B cell (primary cell): ENCODE results near the gene CNTNAP2. TPM values are rescaled to one million over a fixed set of nuclear protein-coding genes. Genes with fewer than 3 reads are reported as not detected.

Experiments
- ATAC-seq: fragments of 200-7000 bp; cut with Tn5 transposase; one replicate; pipeline ENCODE4 v1.10.0; 2021; ENCODE audit warnings: low read depth, mild to moderate bottlenecking, moderate number of reproducible peaks, moderate library complexity
- CTCF ChIA-PET: fragments of 350-600 bp; sonication (Branson Sonifier 250); formaldehyde crosslinking; loops from one replicate; lab custom pipeline; 2021; ENCODE audit warnings: antibody characterized with exemption, inconsistent platforms; lab: Charles Lee
- POLR2A ChIA-PET: fragments of 350-600 bp; sonication (Branson Sonifier 250); formaldehyde crosslinking; loops from one replicate; lab custom pipeline; 2021; ENCODE audit warnings: antibody characterized with exemption; lab: Charles Lee
- DNase-seq: peaks from one replicate; pipeline ENCODE4 v3.0.0; 2013
- H2AFZ ChIP-seq: 2 replicates; pipeline ENCODE4 v1.6.1; 2012; ENCODE audit warnings: mild to moderate bottlenecking, low read depth, low read length; ENCODE audit not compliant: insufficient read depth, poor library complexity, severe bottlenecking
- H3K27ac ChIP-seq, 2 donors: 1 replicate in 1 of 2; 2 replicates in 1 of 2; pipeline ENCODE4 v1.5.1; 2012 to 2013; ENCODE audit warnings: low read length in 2 of 2, mild to moderate bottlenecking in 2 of 2, moderate library complexity in 1 of 2
- H3K27me3 ChIP-seq, 4 experiments: fragments of 200-600 bp in 1 of 4; sonication (generic) in 1 of 4; replicated peaks in 1 of 4; 1 replicate in 2 of 4; 2 replicates in 2 of 4; pipeline versions ENCODE4 v1.6.1 to v1.7.0; 2013 to 2016; ENCODE audit warnings: low read length in 3 of 4, mild to moderate bottlenecking in 2 of 4, mixed read lengths in 1 of 4, moderate library complexity in 1 of 4; ENCODE audit not compliant: insufficient read depth in 4 of 4, control insufficient read depth in 3 of 4; ENCODE audit errors: control extremely low read depth in 1 of 4
- H3K36me3 ChIP-seq, 2 experiments: replicated peaks in 1 of 2; 1 replicate in 1 of 2; 2 replicates in 1 of 2; pipeline versions ENCODE4 v1.6.1 to v1.7.1; 2013; ENCODE audit warnings: low read length in 1 of 2; ENCODE audit not compliant: insufficient read depth in 2 of 2, control insufficient read depth in 1 of 2; ENCODE audit errors: control extremely low read depth in 1 of 2, extremely low read depth in 1 of 2
- H3K4me1 ChIP-seq, 2 donors: fragments of 200-600 bp in 1 of 2; sonication (generic) in 1 of 2; 1 replicate in 1 of 2; 2 replicates in 1 of 2; pipeline versions ENCODE4 v1.5.1 to v1.6.1; 2013 to 2017; ENCODE audit warnings: low read length in 2 of 2; ENCODE audit not compliant: control insufficient read depth in 2 of 2, insufficient read depth in 2 of 2
- H3K4me2 ChIP-seq: replicated peaks from 2 replicates; pipeline ENCODE3; 2012; ENCODE audit warnings: mild to moderate bottlenecking, low read depth, low read length; ENCODE audit not compliant: poor library complexity, severe bottlenecking
- H3K4me3 ChIP-seq, 5 experiments: fragments of 200-600 bp in 1 of 5; sonication (generic) in 1 of 5; 1 replicate in 3 of 5; 2 replicates in 2 of 5; pipeline versions ENCODE4 v1.5.1 to v1.7.0; 2011 to 2016; ENCODE audit warnings: low read length in 4 of 5, mild to moderate bottlenecking in 4 of 5, low read depth in 2 of 5, control low read depth in 1 of 5, moderate library complexity in 1 of 5; ENCODE audit not compliant: insufficient read depth in 1 of 5; ENCODE audit errors: control extremely low read depth in 1 of 5, extremely low read depth in 1 of 5
- H3K79me2 ChIP-seq: fragments of 200-600 bp; sonication (generic); one replicate; pipeline ENCODE4 v1.6.0; 2016; ENCODE audit warnings: low read length; ENCODE audit not compliant: control insufficient read depth, insufficient read depth
- H3K9ac ChIP-seq: fragments of 200-600 bp; sonication (generic); 2 replicates; pipeline ENCODE4 v1.6.1; 2017; ENCODE audit warnings: mild to moderate bottlenecking, low read length, moderate library complexity
- H3K9me3 ChIP-seq, 3 donors: one replicate each; pipeline versions ENCODE4 v1.6.1 to v1.7.1; 2013; ENCODE audit warnings: low read length in 2 of 3; ENCODE audit not compliant: control insufficient read depth in 2 of 3, insufficient read depth in 1 of 3; ENCODE audit errors: control extremely low read depth in 1 of 3
- H4K20me1 ChIP-seq: 2 replicates; pipeline ENCODE4 v1.6.0; 2012; ENCODE audit warnings: mild to moderate bottlenecking, low read length; ENCODE audit not compliant: insufficient read depth, control insufficient read depth, poor library complexity, severe bottlenecking
- H3K27ac Mint-ChIP-seq: one replicate; pipeline ENCODE4 v1.8.0; 2021; ENCODE audit warnings: mixed read lengths
- H3K27me3 Mint-ChIP-seq: one replicate; pipeline ENCODE4 v1.8.0; 2021; ENCODE audit warnings: mixed read lengths
- H3K4me1 Mint-ChIP-seq: one replicate; pipeline ENCODE4 v1.8.0; 2021; ENCODE audit warnings: mixed read lengths
- H3K4me3 Mint-ChIP-seq: one replicate; pipeline ENCODE4 v1.8.0; 2021; ENCODE audit warnings: mixed read lengths
- H3K9me3 Mint-ChIP-seq: one replicate; pipeline ENCODE4 v1.8.0; 2022; ENCODE audit warnings: mixed read lengths; ENCODE audit not compliant: insufficient read depth
- EZH2 ChIP-seq: IDR thresholded peaks from 2 replicates; pipeline ENCODE4 v1.6.1; 2012; ENCODE audit warnings: borderline replicate concordance, low read depth, mild to moderate bottlenecking, moderate library complexity, low read length; ENCODE audit not compliant: insufficient read depth, poor library complexity, severe bottlenecking
- WGBS: methylation state at CpG from one replicate; pipeline ENCODE4 v1.1.5; 2013; ENCODE audit warnings: missing lambda C conversion rate; ENCODE audit not compliant: insufficient coverage; 5-methylcytosine and 5-hydroxymethylcytosine counted together
- intact Hi-C: fragments of 100-400 bp; cut with micrococcal nuclease; formaldehyde crosslinking; loops from one replicate; pipeline ENCODE4 v1.10.0; 2022
- polyA plus RNA-seq: library from polyadenylated mRNA; depleted of rRNA; stranded (reverse); fragments of >200 nt; gene quantifications from 2 replicates; pipeline ENCODE4 v1.2.3, GENCODE V29; 2012
- total RNA-seq, 2 donors: library from RNA; stranded (reverse); fragments of 120-200 nt in 1 of 2; gene quantifications; 1 replicate in 1 of 2; 2 replicates in 1 of 2; pipeline versions ENCODE4 v1.2.3 to v1.2.4, GENCODE V29; 2013 to 2022
- TF ChIP-seq, protein P1 (sequence below): fragments of 200-600 bp; IDR thresholded peaks from one replicate; pipeline ENCODE4 v1.8.0; 2022; ENCODE audit warnings: antibody characterized with exemption, mild to moderate bottlenecking

The CNTNAP2 gene
- total and polyA plus RNA-seq, 2 donors (not counting 1 experiment from before 2014, with no cell fraction given) = 7.4 to 16.6 TPM

GRCh38 chr7:146698995-146699610 lies 582.5 kb downstream of the CNTNAP2 start:
- TF ChIP-seq, protein P1, sequence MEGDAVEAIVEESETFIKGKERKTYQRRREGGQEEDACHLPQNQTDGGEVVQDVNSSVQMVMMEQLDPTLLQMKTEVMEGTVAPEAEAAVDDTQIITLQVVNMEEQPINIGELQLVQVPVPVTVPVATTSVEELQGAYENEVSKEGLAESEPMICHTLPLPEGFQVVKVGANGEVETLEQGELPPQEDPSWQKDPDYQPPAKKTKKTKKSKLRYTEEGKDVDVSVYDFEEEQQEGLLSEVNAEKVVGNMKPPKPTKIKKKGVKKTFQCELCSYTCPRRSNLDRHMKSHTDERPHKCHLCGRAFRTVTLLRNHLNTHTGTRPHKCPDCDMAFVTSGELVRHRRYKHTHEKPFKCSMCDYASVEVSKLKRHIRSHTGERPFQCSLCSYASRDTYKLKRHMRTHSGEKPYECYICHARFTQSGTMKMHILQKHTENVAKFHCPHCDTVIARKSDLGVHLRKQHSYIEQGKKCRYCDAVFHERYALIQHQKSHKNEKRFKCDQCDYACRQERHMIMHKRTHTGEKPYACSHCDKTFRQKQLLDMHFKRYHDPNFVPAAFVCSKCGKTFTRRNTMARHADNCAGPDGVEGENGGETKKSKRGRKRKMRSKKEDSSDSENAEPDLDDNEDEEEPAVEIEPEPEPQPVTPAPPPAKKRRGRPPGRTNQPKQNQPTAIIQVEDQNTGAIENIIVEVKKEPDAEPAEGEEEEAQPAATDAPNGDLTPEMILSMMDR = no peak
- TF ChIP-seq EZH2 = no peak
- H2AFZ ChIP-seq = no peak overlapping the region
- no peak overlapping the region for H3K27ac ChIP-seq
- Mint-ChIP-seq H3K4me1 (no peaks in the 10 kb centered on the region), H3K4me3 (no peak overlapping the region), H3K27me3 (no peaks in the 10 kb centered on the region), H3K27ac (no peak overlapping the region), H3K9me3 (no peaks in the 10 kb centered on the region)
- DNase-seq = no peak
- no peak overlapping the region for H3K4me2 ChIP-seq
- no peaks in the 10 kb centered on the region for H3K4me1 ChIP-seq
- H3K9me3 ChIP-seq = peaks cover 0 to 3% (median 0%) of the 10 kb centered on the region in 3 donors
- intact Hi-C loops = no loop called here
- no peak for ATAC-seq
- WGBS = no CpG with 5 or more reads among the region's 1 CpG
- ChIA-PET POLR2A (no interaction called here), CTCF (no interaction called here)
- no peak overlapping the region for H3K9ac ChIP-seq
- H3K36me3 ChIP-seq = no peaks in the 10 kb centered on the region
- H3K4me3 ChIP-seq = no peak overlapping the region
- no peaks in the 10 kb centered on the region for H3K27me3 ChIP-seq
- H4K20me1 ChIP-seq = no peaks in the 10 kb centered on the region
- H3K79me2 ChIP-seq = no peaks in the 10 kb centered on the region

DNA sequence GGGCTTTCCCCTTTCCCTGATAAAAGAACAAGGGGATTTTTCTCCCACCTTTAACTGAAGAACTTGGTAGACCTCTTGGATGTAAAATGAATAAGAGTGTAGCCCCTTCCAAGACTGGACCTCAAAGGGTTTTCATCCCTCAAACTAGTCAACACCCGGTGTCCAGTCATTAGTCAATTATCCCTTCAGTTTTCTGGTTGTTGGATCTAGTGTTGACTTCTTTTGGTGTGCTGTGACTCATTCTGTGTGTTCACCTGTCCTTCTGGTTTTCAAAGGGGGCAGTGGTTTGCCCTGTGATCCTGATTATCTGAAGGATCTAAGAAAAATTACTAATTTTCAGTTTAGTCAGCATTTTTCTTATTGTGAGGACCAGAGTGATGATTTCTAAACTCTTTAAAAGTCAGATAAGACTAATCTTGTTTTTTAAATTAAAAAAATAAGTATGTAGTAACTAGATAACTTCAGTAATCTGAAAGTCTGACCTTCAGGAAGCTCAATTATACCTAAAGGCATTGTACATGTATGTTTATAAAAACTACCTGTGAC lies 583.5 kb downstream of the CNTNAP2 start:
- no peaks in the 10 kb centered on the region for H3K36me3 ChIP-seq
- H3K9me3 ChIP-seq = peaks cover 0 to 3% (median 0%) of the 10 kb centered on the region in 3 donors
- Mint-ChIP-seq H3K4me3 (no peak overlapping the region), H3K27ac (no peak overlapping the region), H3K9me3 (no peaks in the 10 kb centered on the region), H3K27me3 (no peaks in the 10 kb centered on the region), H3K4me1 (no peaks in the 10 kb centered on the region)
- TF ChIP-seq, protein P1 = no peak
- TF ChIP-seq EZH2 = no peak
- no peak overlapping the region for H3K9ac ChIP-seq
- H2AFZ ChIP-seq = no peak overlapping the region
- DNase-seq = no peak
- H4K20me1 ChIP-seq = no peaks in the 10 kb centered on the region
- no peak overlapping the region for H3K4me3 ChIP-seq
- CTCF ChIA-PET = no interaction called here
- POLR2A ChIA-PET = no interaction called here
- H3K27ac ChIP-seq = no peak overlapping the region
- no peak for ATAC-seq
- no peaks in the 10 kb centered on the region for H3K4me1 ChIP-seq
- WGBS = no CpG with 5 or more reads among the region's 1 CpG
- no peaks in the 10 kb centered on the region for H3K79me2 ChIP-seq
- intact Hi-C loops = no loop called here
- H3K4me2 ChIP-seq = no peak overlapping the region
- no peaks in the 10 kb centered on the region for H3K27me3 ChIP-seq
